ENCODE results near the gene PSMA6. TPM values are rescaled to one million over a fixed set of nuclear protein-coding genes. Genes with fewer than 3 reads are reported as not detected.

Gene PSMA6
- total and polyA plus RNA-seq, 10 of the 15 experiments (the other 5 are each of a cell fraction or from before 2014, with no cell fraction given): 267 to 1,363 (median 402) TPM

DNA sequence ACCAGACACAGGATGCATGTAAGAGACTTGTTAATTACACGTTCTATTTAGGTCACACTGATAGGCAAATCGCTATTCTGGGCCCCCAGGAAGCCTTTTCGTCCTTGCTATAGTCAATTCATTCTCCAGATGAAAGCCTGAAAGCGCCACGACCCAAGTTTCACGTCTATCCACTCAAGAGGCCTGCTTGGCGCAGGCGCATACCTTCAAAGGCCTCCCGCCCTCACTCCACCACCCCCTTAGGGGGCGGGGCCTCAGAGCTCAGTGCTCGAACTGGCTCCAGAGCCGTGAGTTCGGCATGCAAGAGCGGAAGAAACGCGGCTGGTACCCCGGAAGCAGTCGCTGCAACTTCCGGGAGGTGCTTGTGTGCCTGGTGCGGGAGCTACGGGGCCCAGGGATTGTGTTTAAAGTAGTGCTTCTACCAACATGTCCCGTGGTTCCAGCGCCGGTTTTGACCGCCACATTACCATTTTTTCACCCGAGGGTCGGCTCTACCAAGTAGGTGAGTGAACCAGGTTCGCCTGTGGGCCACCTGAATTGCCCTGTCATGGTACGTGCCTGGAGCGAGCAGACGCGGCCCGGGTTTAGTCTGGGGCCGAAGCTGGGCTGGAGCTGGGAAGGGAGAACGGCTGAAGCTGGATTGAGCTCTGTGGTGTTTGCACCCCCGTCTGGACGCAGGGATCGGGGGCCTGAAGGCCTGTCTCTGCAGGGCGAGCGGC lies at the start of gene PSMA6 (continued):
- TF ChIP-seq, protein P1, sequence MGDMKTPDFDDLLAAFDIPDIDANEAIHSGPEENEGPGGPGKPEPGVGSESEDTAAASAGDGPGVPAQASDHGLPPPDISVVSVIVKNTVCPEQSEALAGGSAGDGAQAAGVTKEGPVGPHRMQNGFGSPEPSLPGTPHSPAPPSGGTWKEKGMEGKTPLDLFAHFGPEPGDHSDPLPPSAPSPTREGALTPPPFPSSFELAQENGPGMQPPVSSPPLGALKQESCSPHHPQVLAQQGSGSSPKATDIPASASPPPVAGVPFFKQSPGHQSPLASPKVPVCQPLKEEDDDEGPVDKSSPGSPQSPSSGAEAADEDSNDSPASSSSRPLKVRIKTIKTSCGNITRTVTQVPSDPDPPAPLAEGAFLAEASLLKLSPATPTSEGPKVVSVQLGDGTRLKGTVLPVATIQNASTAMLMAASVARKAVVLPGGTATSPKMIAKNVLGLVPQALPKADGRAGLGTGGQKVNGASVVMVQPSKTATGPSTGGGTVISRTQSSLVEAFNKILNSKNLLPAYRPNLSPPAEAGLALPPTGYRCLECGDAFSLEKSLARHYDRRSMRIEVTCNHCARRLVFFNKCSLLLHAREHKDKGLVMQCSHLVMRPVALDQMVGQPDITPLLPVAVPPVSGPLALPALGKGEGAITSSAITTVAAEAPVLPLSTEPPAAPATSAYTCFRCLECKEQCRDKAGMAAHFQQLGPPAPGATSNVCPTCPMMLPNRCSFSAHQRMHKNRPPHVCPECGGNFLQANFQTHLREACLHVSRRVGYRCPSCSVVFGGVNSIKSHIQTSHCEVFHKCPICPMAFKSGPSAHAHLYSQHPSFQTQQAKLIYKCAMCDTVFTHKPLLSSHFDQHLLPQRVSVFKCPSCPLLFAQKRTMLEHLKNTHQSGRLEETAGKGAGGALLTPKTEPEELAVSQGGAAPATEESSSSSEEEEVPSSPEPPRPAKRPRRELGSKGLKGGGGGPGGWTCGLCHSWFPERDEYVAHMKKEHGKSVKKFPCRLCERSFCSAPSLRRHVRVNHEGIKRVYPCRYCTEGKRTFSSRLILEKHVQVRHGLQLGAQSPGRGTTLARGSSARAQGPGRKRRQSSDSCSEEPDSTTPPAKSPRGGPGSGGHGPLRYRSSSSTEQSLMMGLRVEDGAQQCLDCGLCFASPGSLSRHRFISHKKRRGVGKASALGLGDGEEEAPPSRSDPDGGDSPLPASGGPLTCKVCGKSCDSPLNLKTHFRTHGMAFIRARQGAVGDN (IDR thresholded peaks at IDR 0.05): peak; percentile 93
- TF ChIP-seq POU2F2 (IDR thresholded peaks at IDR 0.05; ENCODE audit: borderline replicate concordance, low read depth, low read length) (peak; percentile 92), DPF2 (IDR thresholded peaks at IDR 0.05) (no peak), CBX3 (IDR thresholded peaks at IDR 0.05; ENCODE audit: borderline replicate concordance, low read depth) (no peak), KLF5 (IDR thresholded peaks at IDR 0.05; ENCODE audit: partially characterized antibody) (no peak), TBL1XR1 (IDR thresholded peaks at IDR 0.05; ENCODE audit: low read depth, low read length) (peak; percentile 66; the same call in 1 of the 2 replicates), MEF2B (IDR thresholded peaks at IDR 0.05; ENCODE audit: partially characterized antibody, poor library complexity, severe bottlenecking) (peak; percentile 75)
- TF ChIP-seq, protein P2, sequence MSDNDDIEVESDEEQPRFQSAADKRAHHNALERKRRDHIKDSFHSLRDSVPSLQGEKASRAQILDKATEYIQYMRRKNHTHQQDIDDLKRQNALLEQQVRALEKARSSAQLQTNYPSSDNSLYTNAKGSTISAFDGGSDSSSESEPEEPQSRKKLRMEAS (IDR thresholded peaks at IDR 0.05; ENCODE audit: low read depth, low read length): peak; percentile 67; the same call in 1 of the 2 replicates
- TF ChIP-seq, protein P3, sequence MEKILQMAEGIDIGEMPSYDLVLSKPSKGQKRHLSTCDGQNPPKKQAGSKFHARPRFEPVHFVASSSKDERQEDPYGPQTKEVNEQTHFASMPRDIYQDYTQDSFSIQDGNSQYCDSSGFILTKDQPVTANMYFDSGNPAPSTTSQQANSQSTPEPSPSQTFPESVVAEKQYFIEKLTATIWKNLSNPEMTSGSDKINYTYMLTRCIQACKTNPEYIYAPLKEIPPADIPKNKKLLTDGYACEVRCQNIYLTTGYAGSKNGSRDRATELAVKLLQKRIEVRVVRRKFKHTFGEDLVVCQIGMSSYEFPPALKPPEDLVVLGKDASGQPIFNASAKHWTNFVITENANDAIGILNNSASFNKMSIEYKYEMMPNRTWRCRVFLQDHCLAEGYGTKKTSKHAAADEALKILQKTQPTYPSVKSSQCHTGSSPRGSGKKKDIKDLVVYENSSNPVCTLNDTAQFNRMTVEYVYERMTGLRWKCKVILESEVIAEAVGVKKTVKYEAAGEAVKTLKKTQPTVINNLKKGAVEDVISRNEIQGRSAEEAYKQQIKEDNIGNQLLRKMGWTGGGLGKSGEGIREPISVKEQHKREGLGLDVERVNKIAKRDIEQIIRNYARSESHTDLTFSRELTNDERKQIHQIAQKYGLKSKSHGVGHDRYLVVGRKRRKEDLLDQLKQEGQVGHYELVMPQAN (conservative IDR thresholded peaks at IDR 0.05): peak; percentile 77
- TF ChIP-seq, protein P4, sequence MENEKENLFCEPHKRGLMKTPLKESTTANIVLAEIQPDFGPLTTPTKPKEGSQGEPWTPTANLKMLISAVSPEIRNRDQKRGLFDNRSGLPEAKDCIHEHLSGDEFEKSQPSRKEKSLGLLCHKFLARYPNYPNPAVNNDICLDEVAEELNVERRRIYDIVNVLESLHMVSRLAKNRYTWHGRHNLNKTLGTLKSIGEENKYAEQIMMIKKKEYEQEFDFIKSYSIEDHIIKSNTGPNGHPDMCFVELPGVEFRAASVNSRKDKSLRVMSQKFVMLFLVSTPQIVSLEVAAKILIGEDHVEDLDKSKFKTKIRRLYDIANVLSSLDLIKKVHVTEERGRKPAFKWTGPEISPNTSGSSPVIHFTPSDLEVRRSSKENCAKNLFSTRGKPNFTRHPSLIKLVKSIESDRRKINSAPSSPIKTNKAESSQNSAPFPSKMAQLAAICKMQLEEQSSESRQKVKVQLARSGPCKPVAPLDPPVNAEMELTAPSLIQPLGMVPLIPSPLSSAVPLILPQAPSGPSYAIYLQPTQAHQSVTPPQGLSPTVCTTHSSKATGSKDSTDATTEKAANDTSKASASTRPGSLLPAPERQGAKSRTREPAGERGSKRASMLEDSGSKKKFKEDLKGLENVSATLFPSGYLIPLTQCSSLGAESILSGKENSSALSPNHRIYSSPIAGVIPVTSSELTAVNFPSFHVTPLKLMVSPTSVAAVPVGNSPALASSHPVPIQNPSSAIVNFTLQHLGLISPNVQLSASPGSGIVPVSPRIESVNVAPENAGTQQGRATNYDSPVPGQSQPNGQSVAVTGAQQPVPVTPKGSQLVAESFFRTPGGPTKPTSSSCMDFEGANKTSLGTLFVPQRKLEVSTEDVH (IDR thresholded peaks at IDR 0.05; ENCODE audit: low read depth, partially characterized antibody): peak; percentile 89
- TF ChIP-seq, protein P5, sequence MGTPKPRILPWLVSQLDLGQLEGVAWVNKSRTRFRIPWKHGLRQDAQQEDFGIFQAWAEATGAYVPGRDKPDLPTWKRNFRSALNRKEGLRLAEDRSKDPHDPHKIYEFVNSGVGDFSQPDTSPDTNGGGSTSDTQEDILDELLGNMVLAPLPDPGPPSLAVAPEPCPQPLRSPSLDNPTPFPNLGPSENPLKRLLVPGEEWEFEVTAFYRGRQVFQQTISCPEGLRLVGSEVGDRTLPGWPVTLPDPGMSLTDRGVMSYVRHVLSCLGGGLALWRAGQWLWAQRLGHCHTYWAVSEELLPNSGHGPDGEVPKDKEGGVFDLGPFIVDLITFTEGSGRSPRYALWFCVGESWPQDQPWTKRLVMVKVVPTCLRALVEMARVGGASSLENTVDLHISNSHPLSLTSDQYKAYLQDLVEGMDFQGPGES (IDR thresholded peaks at IDR 0.05): no peak
- TF ChIP-seq, protein P6, sequence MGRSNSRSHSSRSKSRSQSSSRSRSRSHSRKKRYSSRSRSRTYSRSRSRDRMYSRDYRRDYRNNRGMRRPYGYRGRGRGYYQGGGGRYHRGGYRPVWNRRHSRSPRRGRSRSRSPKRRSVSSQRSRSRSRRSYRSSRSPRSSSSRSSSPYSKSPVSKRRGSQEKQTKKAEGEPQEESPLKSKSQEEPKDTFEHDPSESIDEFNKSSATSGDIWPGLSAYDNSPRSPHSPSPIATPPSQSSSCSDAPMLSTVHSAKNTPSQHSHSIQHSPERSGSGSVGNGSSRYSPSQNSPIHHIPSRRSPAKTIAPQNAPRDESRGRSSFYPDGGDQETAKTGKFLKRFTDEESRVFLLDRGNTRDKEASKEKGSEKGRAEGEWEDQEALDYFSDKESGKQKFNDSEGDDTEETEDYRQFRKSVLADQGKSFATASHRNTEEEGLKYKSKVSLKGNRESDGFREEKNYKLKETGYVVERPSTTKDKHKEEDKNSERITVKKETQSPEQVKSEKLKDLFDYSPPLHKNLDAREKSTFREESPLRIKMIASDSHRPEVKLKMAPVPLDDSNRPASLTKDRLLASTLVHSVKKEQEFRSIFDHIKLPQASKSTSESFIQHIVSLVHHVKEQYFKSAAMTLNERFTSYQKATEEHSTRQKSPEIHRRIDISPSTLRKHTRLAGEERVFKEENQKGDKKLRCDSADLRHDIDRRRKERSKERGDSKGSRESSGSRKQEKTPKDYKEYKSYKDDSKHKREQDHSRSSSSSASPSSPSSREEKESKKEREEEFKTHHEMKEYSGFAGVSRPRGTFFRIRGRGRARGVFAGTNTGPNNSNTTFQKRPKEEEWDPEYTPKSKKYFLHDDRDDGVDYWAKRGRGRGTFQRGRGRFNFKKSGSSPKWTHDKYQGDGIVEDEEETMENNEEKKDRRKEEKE (IDR thresholded peaks at IDR 0.05): no peak

All from GM12878 (cell line).